ENCODE data around the gene DAB2. TPM values are rescaled to one million over a fixed set of nuclear protein-coding genes. Genes with fewer than 3 reads are reported as not detected.

The DAB2 gene
- total RNA-seq, 2 experiments from 2014 or later = 0.40 TPM; not detected in 1

GRCh38 chr5:39426746-39427105 lies 1.9 kb upstream of the DAB2 start:
- BruUV-seq (replicated peaks) = no TSS peak
- no peaks in the 10 kb centered on the region for H3K36me3 ChIP-seq (ENCODE audit: insufficient read depth, low read length)
- H3K9me3 ChIP-seq (ENCODE audit: low read length) = no peaks in the 10 kb centered on the region
- no peak overlapping the region for H3K27ac ChIP-seq (ENCODE audit: low read depth, low read length, poor library complexity, severe bottlenecking)
- H3K79me2 ChIP-seq (ENCODE audit: insufficient read depth, low read depth, low read length) = no peaks in the 10 kb centered on the region
- H3K4me2 ChIP-seq (ENCODE audit: low read length) = no peak overlapping the region
- H3K4me1 ChIP-seq (ENCODE audit: insufficient read depth, low read length, poor library complexity, severe bottlenecking) = no peaks in the 10 kb centered on the region
- DNase-seq (ENCODE audit: low spot score) = no peak
- no peaks in the 10 kb centered on the region for H3K9me2 ChIP-seq (ENCODE audit: insufficient read depth, low read length)
- H2AFZ ChIP-seq (ENCODE audit: low read length) = no peak overlapping the region
- H4K20me1 ChIP-seq (ENCODE audit: insufficient read depth, low read length) = no peaks in the 10 kb centered on the region
- intact Hi-C loops (cut with micrococcal nuclease; ENCODE audit: unreplicated experiment) = no loop called here
- no peak overlapping the region for H3K4me3 ChIP-seq (ENCODE audit: low read depth, low read length, poor library complexity, severe bottlenecking)
- TF ChIP-seq EZH2phosphoT487 (IDR thresholded peaks at IDR 0.05; ENCODE audit: borderline replicate concordance, low read depth, low read length) (no peak), CTCF (conservative IDR thresholded peaks at IDR 0.05; ENCODE audit: low read length) (no peak)
- CTCF ChIA-PET (ENCODE audit: unreplicated experiment) = no interaction called here
- POLR2A ChIA-PET = no interaction called here

- DNase-seq (ENCODE audit: low spot score) = no peak
- no peaks in the 10 kb centered on the region for H4K20me1 ChIP-seq (ENCODE audit: insufficient read depth, low read length)
- no peaks in the 10 kb centered on the region for H3K36me3 ChIP-seq (ENCODE audit: insufficient read depth, low read length)
- H3K4me2 ChIP-seq (ENCODE audit: low read length) = no peak overlapping the region
- intact Hi-C loops (cut with micrococcal nuclease; ENCODE audit: unreplicated experiment) = no loop called here
- no TSS peak for BruUV-seq (replicated peaks)
- ChIA-PET CTCF (ENCODE audit: unreplicated experiment) (no interaction called here), POLR2A (no interaction called here)
- no peaks in the 10 kb centered on the region for H3K79me2 ChIP-seq (ENCODE audit: insufficient read depth, low read depth, low read length)
- no peaks in the 10 kb centered on the region for H3K9me3 ChIP-seq (ENCODE audit: low read length)
- H2AFZ ChIP-seq (ENCODE audit: low read length) = no peak overlapping the region
- H3K9me2 ChIP-seq (ENCODE audit: insufficient read depth, low read length) = no peaks in the 10 kb centered on the region
- TF ChIP-seq CTCF (conservative IDR thresholded peaks at IDR 0.05; ENCODE audit: low read length) (no peak), EZH2phosphoT487 (IDR thresholded peaks at IDR 0.05; ENCODE audit: borderline replicate concordance, low read depth, low read length) (no peak)
- no peak overlapping the region for H3K27ac ChIP-seq (ENCODE audit: low read depth, low read length, poor library complexity, severe bottlenecking)
- no peak overlapping the region for H3K4me3 ChIP-seq (ENCODE audit: low read depth, low read length, poor library complexity, severe bottlenecking)
- no peaks in the 10 kb centered on the region for H3K4me1 ChIP-seq (ENCODE audit: insufficient read depth, low read length, poor library complexity, severe bottlenecking)
These were observed 1.4 kb upstream of the DAB2 start for GRCh38 chr5:39426051-39426745.

- Histone ChIP-seq H4K20me1 (ENCODE audit: insufficient read depth, low read length) (no peaks in the 10 kb centered on the region), H3K9me3 (ENCODE audit: low read length) (no peaks in the 10 kb centered on the region), H3K36me3 (ENCODE audit: insufficient read depth, low read length) (no peaks in the 10 kb centered on the region), H3K4me1 (ENCODE audit: insufficient read depth, low read length, poor library complexity, severe bottlenecking) (no peaks in the 10 kb centered on the region), H3K79me2 (ENCODE audit: insufficient read depth, low read depth, low read length) (no peaks in the 10 kb centered on the region), H3K4me2 (ENCODE audit: low read length) (no peak overlapping the region), H3K4me3 (ENCODE audit: low read depth, low read length, poor library complexity, severe bottlenecking) (no peak overlapping the region), H3K9me2 (ENCODE audit: insufficient read depth, low read length) (no peaks in the 10 kb centered on the region), H3K27ac (ENCODE audit: low read depth, low read length, poor library complexity, severe bottlenecking) (no peak overlapping the region), H2AFZ (ENCODE audit: low read length) (no peak overlapping the region)
- intact Hi-C loops (cut with micrococcal nuclease; ENCODE audit: unreplicated experiment) = no loop called here
- no peak for TF ChIP-seq CTCF (conservative IDR thresholded peaks at IDR 0.05; ENCODE audit: low read length)
- no peak for DNase-seq (ENCODE audit: low spot score)
- POLR2A ChIA-PET = no interaction called here
- CTCF ChIA-PET (ENCODE audit: unreplicated experiment) = no interaction called here
- BruUV-seq (replicated peaks) = no TSS peak
These were observed 1.4 kb downstream of the DAB2 start for GRCh38 chr5:39423331-39423751.
